SW480 (cell line): ENCODE results near the gene POLD3.

ENCODE experiments used
- DNase-seq: peaks from one replicate; pipeline ENCODE4 v3.0.0-alpha.2; 2016; ENCODE audit warnings: low spot score

POLD3 gene, protein sequence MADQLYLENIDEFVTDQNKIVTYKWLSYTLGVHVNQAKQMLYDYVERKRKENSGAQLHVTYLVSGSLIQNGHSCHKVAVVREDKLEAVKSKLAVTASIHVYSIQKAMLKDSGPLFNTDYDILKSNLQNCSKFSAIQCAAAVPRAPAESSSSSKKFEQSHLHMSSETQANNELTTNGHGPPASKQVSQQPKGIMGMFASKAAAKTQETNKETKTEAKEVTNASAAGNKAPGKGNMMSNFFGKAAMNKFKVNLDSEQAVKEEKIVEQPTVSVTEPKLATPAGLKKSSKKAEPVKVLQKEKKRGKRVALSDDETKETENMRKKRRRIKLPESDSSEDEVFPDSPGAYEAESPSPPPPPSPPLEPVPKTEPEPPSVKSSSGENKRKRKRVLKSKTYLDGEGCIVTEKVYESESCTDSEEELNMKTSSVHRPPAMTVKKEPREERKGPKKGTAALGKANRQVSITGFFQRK

DNA sequence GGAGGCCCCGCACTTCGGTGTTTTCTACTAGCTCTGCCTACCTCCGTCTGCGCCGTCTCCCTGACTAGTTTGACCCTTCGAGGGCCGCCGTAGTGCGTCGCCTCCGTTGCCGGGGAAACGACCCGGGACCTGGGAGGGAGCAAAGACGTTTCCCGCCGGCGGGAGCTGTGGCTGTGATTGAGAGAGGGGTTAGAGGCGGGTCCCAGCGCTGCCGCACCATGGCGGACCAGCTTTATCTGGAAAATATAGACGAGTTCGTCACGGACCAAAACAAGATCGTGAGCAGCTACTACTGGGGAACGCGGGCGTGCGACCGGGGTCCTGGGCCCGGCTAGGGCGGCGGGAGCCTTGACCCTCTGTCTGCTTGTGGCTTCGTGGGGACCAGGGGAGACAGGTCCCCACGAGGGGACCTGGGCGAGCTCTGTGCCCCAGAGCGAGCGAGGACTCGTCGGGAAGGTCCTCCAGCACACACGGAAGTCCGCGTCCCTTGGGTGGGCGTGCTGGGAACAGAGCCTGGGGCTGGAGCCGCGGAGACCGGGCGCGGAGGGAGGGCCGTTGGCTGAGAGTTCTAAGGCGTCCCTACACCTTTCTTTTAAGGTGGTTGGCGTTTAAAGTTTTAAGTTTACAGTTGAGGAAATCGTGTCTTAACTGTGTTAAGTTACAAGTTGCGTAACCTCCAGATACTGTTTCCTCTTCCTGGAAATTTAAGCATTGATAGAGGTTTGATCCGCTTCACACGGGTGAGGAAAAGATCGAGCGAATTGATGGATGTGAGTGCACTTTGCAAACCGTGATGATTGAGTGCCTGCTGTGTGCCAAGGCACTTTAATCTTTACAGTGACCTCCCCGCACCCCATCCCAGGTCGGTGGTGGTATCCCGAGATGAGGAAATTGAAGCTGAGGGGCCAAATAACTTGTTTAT is at the start of gene POLD3:
POLD3 (plus strand) TSS at position 142 of the 922 bp plus-strand sequence; CDS start at position 219, 77 bp downstream.
- peak; percentile 88 for DNase-seq

DNA sequence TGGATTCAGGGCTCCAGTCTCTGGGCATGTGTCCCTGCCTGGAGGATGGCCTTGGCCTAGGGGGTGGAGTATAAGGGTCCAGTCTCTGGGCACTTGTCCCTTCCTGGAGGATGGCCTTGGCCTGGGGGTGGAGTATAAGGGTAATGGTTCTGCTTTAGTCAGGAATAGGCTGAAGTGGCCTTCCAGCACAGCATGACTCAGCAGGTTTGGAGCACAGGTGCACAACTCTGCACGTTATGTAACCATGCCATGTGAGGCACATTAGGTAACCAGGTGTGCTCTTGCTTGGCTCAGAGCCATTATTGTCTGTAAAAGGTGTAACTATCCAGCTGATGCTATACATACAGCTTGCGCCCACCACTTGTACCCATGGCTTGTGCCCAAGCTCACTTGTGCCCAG is 48.4 kb upstream of the POLD3 start:
- no peak for DNase-seq

DNA sequence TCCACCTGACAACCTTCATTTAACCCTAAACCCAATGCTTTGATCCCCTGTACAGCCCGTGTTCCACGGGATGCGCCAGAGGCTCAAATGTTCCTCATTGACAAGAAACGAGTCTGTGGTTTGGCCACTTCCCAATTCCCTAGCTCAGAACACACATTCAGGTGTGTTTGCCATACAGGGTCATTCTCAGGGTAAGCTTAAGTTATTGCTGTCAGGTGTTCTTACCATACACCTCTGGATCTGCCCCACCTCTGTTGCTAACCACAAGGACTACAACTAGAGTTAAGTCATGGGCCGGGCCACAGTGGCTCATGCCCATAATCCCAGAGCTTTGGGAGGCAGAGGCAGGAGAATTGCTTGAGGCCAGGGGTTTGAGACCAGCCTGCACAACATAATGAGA is 45.6 kb upstream of the POLD3 start:
- DNase-seq: peak; percentile 81

DNA sequence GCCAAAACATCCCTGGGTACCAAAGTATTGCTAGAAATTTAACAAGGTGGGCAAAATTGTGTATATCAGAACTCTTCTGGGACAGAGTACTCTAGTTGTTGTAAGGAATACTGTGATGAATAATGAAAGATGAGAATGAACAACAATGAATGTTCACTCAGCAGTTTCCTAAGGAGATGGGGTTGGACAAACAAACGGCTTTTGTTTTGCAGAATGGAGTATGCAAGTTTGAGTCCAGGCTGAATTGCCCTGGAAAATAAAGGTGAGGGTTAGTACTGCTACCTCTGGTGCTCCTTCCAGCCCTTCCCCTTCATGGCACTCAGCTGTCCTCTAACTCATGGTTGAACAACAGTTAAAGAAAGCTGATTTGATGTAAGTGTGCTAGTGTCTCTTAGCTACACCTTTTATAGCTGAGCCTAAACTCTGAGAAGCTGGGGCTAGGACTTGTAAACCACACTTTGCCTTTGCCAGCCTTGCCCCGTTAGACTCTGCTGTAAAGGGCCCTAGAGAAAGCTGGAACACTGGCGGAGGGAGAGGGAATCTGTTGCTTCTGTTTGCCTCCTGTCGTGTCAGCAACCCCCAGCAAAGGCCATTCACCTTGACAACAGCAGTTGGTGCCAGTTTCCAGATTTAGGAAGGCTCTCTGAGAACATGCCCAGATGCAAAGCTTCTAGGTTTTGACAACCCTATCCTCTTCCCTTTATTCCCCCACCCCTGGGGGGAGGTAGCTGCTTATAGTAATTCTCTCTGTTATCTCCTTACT is 41.2 kb upstream of the POLD3 start:
- no peak for DNase-seq

DNA sequence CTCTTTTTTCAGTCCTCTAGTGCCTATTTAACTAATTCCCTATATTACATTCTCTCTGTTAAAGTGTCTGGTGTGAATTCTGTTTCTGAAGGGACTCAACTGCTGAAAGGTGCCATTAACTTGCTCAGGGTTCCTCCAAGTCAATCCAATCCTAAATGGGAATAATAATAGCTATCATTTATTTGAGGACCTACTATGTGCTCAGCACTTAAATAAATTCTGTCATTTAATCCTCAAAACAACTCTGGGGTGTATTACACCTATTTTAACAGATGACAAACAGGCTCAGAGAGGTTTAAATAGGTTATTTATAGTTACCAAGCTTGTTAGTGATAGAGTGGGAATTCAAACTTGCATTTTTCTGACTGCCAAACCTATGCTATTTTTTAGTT is 40.6 kb upstream of the POLD3 start:
- DNase-seq: no peak

DNA sequence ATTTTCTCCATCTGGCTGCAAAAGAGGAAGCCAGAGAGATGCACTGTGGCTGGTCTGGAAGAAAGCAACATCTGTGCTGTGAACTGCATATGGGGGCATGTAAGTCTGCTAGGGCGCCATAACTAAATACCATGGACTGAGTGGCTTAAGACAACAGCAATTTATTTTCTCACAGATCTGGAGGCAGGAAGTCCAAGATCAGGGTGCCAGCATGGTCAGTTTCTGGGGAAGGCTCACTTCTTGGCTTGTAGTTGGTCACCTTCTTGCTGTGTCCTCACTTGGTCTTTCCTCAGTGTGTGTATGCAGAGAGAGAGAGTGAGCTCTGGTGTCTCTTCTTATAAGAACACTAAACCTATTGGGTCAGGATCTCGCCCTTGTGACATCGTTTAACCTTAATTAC is 34.9 kb upstream of the POLD3 start:
- no peak for DNase-seq

DNA sequence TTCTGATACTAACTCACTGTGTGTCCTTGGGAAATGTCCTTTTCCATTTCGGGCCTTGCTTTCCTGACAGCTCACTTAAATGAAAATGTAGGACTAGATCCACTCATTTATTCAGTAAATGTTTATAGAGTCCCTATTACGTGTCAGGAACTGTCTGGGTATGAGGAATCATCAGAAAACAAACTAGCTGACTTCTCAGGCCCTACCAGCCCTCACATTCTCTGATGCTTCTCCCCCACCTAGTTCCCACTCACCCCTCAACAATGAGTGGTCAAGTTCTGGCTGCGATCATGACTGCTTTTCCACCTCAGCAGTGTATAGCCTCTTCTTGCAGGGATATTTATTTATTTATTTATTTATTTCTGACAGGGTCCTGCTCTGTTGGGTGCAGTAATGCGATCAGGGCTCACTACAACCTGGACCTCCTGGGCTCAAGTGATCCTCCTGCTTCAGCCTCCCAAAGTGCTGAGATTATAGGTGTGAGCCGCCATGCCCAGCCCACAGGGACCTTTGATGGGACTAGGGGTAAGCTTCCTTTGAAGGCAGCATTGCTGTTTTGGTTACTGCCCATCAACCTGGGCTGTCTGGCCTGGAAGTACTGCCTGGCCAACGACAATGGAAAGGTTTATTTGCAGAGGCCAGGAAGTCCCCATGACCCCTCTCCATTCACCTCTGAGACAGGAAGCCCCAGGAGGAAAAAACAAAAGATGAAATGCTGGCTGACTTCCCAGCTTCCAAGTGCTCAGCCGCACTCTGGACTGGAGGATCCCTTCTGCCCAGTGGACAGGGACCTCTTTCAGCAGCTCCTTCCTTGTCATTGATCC is 33.1 kb upstream of the POLD3 start:
- no peak for DNase-seq

DNA sequence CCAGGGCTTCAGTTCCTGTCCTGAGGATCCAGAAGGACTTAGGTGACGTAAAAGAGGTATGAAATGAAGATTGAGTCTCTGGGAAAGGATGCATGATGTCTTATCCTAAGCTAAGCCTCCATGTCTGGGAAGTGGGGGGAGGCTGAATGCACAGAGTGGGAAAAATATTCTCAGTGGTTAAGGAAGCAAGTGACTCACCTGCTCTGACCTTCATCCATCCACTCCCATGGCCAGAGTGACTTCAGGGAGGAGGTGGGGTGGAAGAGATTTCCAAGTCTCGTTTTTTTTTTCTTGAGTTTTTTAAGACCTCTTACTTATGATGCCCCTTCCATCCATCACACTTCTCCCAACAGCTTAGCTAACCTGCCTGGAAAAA is 32.5 kb upstream of the POLD3 start:
- DNase-seq: peak; percentile 14

DNA sequence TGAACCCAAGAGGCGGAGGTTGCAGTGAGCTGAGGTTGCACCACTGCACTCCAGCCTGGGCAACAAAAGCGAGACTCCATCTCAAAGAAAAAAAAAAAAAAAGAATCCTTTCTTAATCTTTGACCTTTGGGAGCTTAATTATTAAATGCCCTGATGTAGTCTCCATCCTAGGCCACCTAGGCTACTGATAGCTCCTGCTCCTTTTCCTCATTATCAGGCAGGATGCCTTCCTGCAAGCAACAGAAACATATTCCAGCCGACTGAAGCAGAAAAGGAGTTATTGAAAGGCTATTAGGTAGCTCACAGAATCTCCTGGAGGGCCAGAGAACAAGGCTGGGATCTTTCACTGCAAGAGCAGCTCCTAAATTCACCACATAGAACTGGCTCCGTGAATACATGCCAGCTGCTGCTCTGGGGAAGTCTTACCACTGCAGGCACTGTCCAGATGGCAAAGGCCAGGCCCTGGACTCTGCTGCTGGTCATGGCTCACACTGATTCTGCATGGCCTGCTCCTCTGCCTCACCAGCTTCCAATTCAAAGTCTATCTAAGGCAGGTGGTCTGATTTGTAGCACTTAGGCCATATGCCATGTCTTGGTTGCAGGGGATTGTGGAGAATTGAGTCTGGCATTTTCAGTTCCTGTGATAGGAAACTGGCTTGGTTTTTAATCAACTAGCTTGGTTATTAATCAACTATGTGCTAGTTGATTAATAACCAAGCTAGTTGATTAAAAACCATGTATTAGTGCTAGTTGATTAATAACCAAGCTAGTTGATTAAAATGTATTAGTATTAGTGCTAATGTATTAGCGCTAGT is 26.0 kb upstream of the POLD3 start:
- DNase-seq: no peak

DNA sequence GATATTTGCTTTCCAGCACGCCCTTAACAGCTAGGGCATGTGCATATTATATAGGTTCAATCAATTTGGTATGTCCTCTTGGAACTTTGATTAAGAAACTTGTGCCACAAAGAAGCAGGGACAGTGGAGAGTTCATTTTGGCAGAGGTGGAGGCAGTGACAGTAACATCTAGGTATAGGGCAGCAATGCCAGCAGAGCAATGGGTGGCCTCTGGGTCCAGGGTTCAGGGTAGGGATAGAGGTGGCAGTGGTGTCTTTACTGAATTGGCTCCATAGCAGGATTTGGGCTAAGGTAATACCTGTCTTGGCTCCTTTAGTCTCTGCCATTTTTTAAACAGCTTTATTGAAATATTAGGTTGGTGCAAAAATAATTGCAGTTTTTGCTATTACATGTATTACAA is 24.4 kb upstream of the POLD3 start:
- DNase-seq: no peak

DNA sequence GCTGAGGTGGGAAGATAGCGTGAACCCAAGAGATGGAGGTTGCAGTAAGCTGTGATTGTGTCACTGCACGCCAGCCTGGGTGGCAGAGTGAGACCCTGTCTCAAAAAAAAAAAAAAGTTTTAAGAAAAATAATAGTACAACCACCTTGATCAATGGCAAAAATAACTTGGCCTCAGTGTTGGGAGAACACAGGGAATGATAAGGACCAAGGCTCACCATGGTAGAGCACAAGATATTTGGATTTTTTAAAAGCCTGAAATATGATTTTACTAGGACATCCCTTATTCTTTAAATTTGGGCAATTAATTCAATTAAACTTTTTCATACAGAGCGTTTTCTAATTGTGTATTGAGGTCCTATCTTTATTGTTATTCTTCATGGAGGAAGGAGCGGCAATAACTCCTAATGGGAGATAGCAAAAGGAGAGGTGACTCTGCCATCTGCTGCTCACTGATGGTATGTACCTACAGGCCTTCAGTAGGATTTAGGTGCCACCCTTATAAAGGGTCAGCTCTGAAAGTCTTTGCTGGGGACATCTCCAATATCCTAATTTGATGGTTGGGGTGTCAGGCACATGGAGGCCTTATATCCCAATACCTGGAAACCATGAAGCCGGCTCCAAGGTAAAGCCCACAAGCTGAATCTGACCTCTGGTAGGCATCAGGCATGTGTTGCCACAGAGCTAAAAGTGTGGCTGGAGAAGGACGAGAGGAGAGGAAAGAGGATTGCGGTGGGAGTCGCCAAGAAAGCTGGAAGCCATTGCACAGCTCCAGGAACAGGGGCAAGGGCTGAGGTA is 21.9 kb upstream of the POLD3 start:
- DNase-seq: peak; percentile 70

DNA sequence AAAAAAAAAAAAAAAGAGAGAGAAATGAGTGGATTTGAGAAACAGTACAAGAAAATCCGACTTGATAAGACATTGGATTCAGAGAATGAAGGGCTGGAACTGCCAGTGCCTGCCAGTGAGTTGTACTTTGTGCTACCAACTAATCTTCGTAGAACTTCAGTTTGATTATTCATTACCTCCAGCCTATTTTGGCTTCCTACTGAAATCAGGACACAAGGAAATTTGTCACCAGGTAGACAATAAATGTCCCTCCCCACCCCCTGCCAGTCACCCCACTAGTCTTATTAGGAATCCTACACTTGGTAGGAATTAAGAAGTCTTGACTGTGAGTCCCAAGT is 21.4 kb upstream of the POLD3 start:
- no peak for DNase-seq

DNA sequence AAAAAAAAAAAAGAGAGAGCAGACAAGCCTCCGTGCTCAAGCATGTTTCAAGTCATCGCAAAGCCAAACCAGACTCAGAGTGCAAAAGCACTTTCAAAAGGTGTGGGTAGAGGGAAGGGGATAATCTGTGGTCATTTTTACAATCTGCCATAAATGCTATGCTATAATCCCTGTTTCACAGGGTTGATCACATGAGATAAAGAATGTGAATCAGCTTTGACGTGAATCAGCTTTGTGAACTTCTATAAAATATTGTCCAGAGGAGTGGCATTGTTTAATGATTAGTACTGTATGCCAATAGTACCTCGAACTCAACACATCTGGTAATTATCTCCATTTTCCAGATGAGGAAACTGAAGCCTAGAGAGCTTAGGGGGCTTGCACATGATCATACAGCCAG is 20.0 kb upstream of the POLD3 start:
- no peak for DNase-seq

DNA sequence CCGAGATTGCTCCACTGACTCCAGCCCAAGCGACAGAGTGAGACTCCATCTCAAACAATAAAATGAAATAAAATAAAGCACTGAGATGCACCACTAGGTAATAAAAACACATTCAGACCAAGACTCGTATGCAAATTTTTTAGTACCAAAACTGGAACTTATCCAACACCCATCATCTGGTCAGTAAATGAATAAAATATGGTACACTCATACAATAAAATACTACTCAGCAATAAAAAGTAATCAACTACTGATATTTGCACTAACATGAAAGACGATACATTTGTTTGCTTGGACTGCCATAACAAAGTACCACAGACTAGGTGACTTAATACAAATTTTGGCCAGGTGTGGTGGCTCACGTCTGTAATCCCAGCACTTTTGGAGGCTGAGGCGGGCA is 17.8 kb upstream of the POLD3 start:
- DNase-seq: no peak

DNA sequence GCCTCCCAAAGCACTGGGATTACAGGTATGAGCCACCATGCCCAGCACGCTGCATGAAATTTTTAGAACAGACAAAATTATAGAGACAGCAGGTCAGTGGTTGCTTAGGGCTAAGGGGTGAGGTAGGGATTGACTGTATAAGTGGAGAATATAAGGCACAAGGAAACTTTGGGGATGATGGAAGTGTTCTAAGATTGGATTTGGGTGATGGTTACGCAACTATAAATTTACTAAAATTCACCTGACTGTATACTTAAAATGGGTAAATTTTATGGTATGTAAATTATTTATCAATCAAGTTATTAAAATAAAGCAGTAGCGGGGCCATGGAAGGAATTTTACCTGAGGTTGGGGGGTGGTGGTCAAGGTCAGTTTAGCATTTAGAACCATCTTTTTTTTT is 16.4 kb upstream of the POLD3 start:
- no peak for DNase-seq

DNA sequence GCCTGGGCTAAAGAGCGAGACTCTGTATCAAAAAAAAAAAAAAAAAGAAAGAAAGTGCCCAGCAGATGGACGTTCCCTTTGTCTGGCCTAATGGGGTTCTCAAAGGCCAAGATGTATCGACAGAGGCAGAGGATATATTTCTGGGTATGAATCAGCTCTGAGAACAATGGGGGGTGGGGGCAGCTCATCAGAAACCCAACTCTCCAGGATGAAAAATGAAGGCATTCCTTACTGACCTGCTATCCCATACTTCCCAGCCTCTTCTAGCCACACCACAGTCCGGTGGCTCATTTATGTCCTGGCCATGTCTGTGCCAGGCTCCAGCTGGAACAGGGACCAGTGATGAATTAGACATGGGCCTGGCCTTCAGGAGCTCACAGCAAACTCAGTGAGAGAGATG is 15.2 kb upstream of the POLD3 start:
- no peak for DNase-seq

DNA sequence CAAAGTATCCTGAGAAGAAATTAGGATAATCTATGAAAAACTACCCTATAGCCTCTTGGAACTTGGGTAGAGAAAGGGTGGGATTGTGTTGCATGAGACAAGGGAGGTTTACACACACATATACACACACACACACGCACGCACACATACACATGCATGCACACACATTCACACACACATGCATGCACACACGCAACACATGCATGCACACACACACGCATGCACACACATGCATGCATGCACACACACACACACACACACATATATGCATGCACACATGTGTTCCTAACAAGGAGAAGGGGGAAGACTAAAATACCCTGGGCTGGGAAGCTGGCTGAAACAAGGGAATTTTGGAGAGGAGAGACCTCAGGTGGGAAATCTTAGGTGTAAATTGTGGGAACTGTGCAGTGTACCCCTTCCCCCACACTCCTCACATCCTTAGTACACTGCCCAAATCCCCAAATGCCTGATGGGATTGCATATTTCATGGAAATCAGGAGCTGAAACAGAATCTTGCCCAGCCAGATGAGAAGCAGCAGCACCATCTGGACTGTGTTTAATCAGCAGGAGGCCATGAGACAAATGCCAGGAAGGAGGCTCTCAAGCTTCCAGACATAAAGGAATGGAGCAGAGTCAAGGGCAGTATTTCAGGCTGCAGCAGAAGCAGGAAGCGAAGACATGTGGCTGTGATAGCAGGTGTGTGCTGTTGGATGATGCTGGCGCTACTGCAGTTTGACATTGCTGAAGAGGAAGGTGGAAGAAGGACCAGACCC is 14.6 kb upstream of the POLD3 start:
- no peak for DNase-seq

DNA sequence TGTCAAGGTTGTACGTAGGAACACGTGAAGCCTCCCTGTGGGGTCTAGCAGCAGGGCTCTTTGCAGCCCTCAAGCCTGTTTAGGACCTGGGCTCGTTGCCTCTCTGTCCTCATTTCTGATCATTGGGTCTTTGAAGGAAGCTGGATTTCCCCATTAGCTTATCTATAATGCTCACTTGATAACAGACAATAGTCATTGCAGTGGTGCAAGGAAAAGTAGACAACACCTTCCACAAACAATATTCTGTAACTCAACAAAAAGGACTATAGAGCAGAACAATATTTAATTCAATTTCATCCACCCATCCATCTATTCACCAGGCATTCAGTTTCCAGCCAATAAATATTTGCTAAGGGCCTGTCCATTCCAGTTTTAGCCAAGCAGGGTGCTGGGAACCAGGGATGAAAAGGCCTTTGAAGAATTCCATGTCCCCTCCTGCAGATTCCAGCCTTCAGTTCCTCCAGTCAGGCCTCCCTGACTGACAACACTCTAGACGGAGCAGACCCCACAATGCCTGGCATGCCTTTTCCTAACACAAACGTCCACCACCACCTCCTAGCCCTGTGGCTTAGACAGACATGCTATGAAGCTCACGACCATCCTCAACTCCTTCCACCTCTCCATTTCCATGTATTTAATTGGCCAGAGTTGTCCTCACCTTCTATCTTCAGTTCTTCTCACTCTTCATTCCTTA is 12.7 kb upstream of the POLD3 start:
- no peak for DNase-seq
